GM12878 (cell line): ENCODE data around the gene ZBTB49. TPM values are rescaled to one million over a fixed set of nuclear protein-coding genes. Genes with fewer than 3 reads are reported as not detected.

Experiments used
- ATAC-seq: fragments of 200-7000 bp; cut with Tn5 transposase; 3 replicates; pipeline ENCODE4 v1.9.1; 2020; ENCODE audit warnings: mild to moderate bottlenecking, moderate library complexity
- BruUV-seq: library from RNA; stranded (reverse); fragments of 400-500 nt; replicated peaks from 2 replicates; lab custom pipeline; 2021; lab: Mats Ljungman, UMichigan
- CTCF ChIA-PET: fragments of 300-600 bp; sonication (Branson Sonifier 250); formaldehyde crosslinking; extraction: SDS; loops from one replicate; lab custom pipeline; 2021; ENCODE audit warnings: inconsistent platforms; lab: Yijun Ruan, JAX
- POLR2A ChIA-PET: fragments of 350-600 bp; formaldehyde crosslinking; extraction: SDS; loops from one replicate; lab custom pipeline; 2021; ENCODE audit warnings: inconsistent platforms; lab: Charles Lee
- RAD21 ChIA-PET: fragments of 300-600 bp; sonication (Branson Sonifier 250); formaldehyde crosslinking; loops from one replicate; lab custom pipeline; 2023; ENCODE audit warnings: antibody characterized with exemption; ENCODE audit not compliant: unreplicated experiment; lab: Charles Lee
- SMC1A ChIA-PET: fragments of 300-600 bp; sonication (Branson Sonifier 250); formaldehyde crosslinking; loops from one replicate; lab custom pipeline; 2023; ENCODE audit not compliant: unreplicated experiment, uncharacterized antibody; lab: Charles Lee
- DNase-seq: peaks from one replicate; pipeline ENCODE4 v3.0.0-alpha.2; 2011; ENCODE audit warnings: low read depth, low spot score
- FAIRE-seq: peaks from 3 replicates; lab custom pipeline; 2011; peaks lifted over from hg19 to GRCh38; lab: Jason Lieb, UNC
- H2AFZ ChIP-seq: 2 replicates; pipeline ENCODE4 v1.6.0; 2011; ENCODE audit warnings: low read depth, low read length, control low read depth; ENCODE audit not compliant: control insufficient read depth
- H3K27ac ChIP-seq: 2 replicates; pipeline ENCODE4 v1.5.1; 2011; ENCODE audit warnings: control low read depth; ENCODE audit not compliant: control insufficient read depth, insufficient read depth
- H3K27me3 ChIP-seq, 2 experiments: replicated peaks in 1 of 2; 2 replicates each; pipeline versions ENCODE4 v1.6.0 to v1.6.1; 2011; ENCODE audit warnings: low read length in 1 of 2; ENCODE audit not compliant: control insufficient read depth in 2 of 2, insufficient read depth in 2 of 2
- H3K36me3 ChIP-seq, 2 experiments: 2 replicates each; pipeline ENCODE4 v1.5.1; 2011; ENCODE audit warnings: low read length in 1 of 2; ENCODE audit not compliant: control insufficient read depth in 2 of 2, insufficient read depth in 2 of 2
- H3K4me1 ChIP-seq: 2 replicates; pipeline ENCODE4 v1.6.1; 2011; ENCODE audit warnings: mild to moderate bottlenecking, low read length, moderate library complexity, mixed read lengths; ENCODE audit not compliant: control insufficient read depth, insufficient read depth
- H3K4me2 ChIP-seq: 2 replicates; pipeline ENCODE4 v1.6.0; 2011; ENCODE audit warnings: control low read depth; ENCODE audit not compliant: control insufficient read depth, insufficient read depth
- H3K4me3 ChIP-seq: fragments of 200-600 bp; sonication (generic); 2 replicates; pipeline ENCODE4 v1.5.1; 2016
- H3K79me2 ChIP-seq: 2 replicates; pipeline ENCODE4 v1.6.0; 2011; ENCODE audit warnings: low read length; ENCODE audit not compliant: control insufficient read depth, insufficient read depth
- H3K9ac ChIP-seq: 2 replicates; pipeline ENCODE4 v1.8.0; 2011; ENCODE audit warnings: low read length, control low read depth, mixed read lengths; ENCODE audit not compliant: control insufficient read depth, insufficient read depth
- H3K9me3 ChIP-seq: replicated peaks from 3 replicates; pipeline ENCODE4 v1.5.1; 2011; ENCODE audit warnings: mild to moderate bottlenecking, low read length; ENCODE audit not compliant: control insufficient read depth, insufficient read depth
- H4K20me1 ChIP-seq: 2 replicates; pipeline ENCODE4 v1.6.0; 2011; ENCODE audit not compliant: control insufficient read depth, insufficient read depth
- CBX5 ChIP-seq: sonication (generic); IDR thresholded peaks from 2 replicates; pipeline ENCODE4 v1.6.1; 2016; ENCODE audit warnings: low read depth, moderate library complexity, mild to moderate bottlenecking, inconsistent platforms
- CEBPB ChIP-seq, 2 experiments: fragments of 150-350 bp in 1 of 2; IDR thresholded peaks; 2 replicates each; pipeline ENCODE4 v1.6.1; 2012 to 2014; ENCODE audit warnings: low read depth in 2 of 2, low read length in 2 of 2, borderline replicate concordance in 1 of 2, inconsistent platforms in 1 of 2
- HCFC1 ChIP-seq: fragments of 150-350 bp; IDR thresholded peaks from 2 replicates; pipeline ENCODE4 v1.6.1; 2014; ENCODE audit warnings: low read length
- KLF5 ChIP-seq: fragments of 450-650 bp; IDR thresholded peaks from 2 replicates; pipeline ENCODE4 v1.6.1; 2014; ENCODE audit warnings: mild to moderate bottlenecking; ENCODE audit not compliant: partially characterized antibody
- RCOR1 ChIP-seq: conservative IDR thresholded peaks from 2 replicates; pipeline ENCODE4 v1.6.1; 2012; ENCODE audit warnings: low read depth, low read length, improper control_type of control experiment
- RELA ChIP-seq: fragments of 450-650 bp; IDR thresholded peaks from 2 replicates; pipeline ENCODE4 v1.8.0; 2014; ENCODE audit warnings: borderline replicate concordance; ENCODE audit not compliant: partially characterized antibody
- ZNF24 ChIP-seq: fragments of 450-650 bp; IDR thresholded peaks from 2 replicates; pipeline ENCODE4 v1.6.1; 2017; ENCODE audit warnings: antibody characterized with exemption, mild to moderate bottlenecking
- WGBS: methylation state at CpG from one replicate; pipeline ENCODE4 v1.1.6; 2016; ENCODE audit warnings: low lambda C conversion rate; ENCODE audit not compliant: insufficient replicate concordance, insufficient coverage; ENCODE audit errors: missing lambda C conversion rate; 5-methylcytosine and 5-hydroxymethylcytosine counted together
- in situ Hi-C: fragments of 300-500 bp; cut with MboI; formaldehyde crosslinking; loops from 9 replicates; pipeline ENCODE4 v1.14.3; 2018; ENCODE audit warnings: mixed read lengths
- intact Hi-C: fragments of 100-400 bp; cut with micrococcal nuclease; formaldehyde crosslinking; loops from one replicate; pipeline ENCODE4 v1.14.2; 2022; ENCODE audit not compliant: unreplicated experiment
- polyA plus RNA-seq, 11 experiments: library from polyadenylated mRNA; depleted of rRNA in 4 of 11; unstranded in 6 of 11; stranded (reverse) in 5 of 11; fragments of >200 nt; fragmentation: Nextera tagmentation in 4 of 11; fragmentation: Illumina TruSeq in 1 of 11; extraction: Ambion mirVana in 4 of 11; extraction: Trizol in 1 of 11; gene quantifications; 1 replicate in 1 of 11; 2 replicates in 10 of 11; pipeline versions ENCODE4 v1.2.1 to v1.2.3, GENCODE V29; 2011 to 2016; ENCODE audit warnings: inconsistent platforms in 2 of 11, missing spikeins in 2 of 11, low read depth in 1 of 11
- total RNA-seq, 4 experiments: library from RNA; depleted of rRNA in 3 of 4; stranded (reverse); fragments of >200 nt in 3 of 4; fragmentation: Illumina TruSeq in 1 of 4; extraction: Trizol in 1 of 4; gene quantifications; 2 replicates each; pipeline versions ENCODE4 v1.2.1 to v1.2.3, GENCODE V29; 2013 to 2021
- TF ChIP-seq, protein P1 (sequence below): fragments of 450-650 bp; IDR thresholded peaks from 2 replicates; pipeline ENCODE4 v1.6.1; 2017; ENCODE audit warnings: borderline replicate concordance
- TF ChIP-seq, protein P2 (sequence below): fragments of 450-650 bp; IDR thresholded peaks from 2 replicates; pipeline ENCODE4 v1.6.1; 2016; ENCODE audit warnings: mild to moderate bottlenecking, moderate library complexity, borderline replicate concordance
- TF ChIP-seq, protein P3 (sequence below): IDR thresholded peaks from 2 replicates; pipeline ENCODE4 v1.6.1; 2012; ENCODE audit warnings: low read depth, low read length, improper control_type of control experiment

ZBTB49 gene
- total and polyA plus RNA-seq, 10 of the 15 experiments (the other 5 are each of a cell fraction or from before 2014, with no cell fraction given) = 0.37 to 4.8 (median 4.1) TPM

DNA sequence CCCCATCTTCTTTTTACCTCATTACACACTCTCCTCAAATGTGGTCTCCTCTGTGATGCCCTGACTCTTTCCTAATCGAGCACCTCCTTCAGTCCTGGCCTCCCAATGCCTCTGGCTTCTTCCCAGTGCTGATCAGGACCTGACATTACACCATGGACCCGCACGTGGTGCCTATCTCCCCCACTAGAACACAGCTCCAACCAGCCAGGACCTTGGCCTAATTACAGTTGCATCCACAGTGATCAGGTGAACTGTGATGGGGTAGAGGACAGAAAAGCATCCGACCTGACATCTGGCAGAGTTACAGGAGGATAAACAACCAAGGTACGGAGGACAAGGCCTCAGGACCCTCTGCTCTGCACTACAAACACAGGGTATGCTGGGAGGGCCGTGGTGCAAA is 12.5 kb upstream of the ZBTB49 start (continued):
- TF ChIP-seq ZNF24 (no peak), CEBPB (IDR thresholded peaks at IDR 0.05; ENCODE audit: borderline replicate concordance in 1 of 2, low read depth in 2 of 2, low read length in 2 of 2) (no peak), RCOR1 (no peak), HCFC1 (no peak), CBX5 (no peak)
- TF ChIP-seq, protein P1, sequence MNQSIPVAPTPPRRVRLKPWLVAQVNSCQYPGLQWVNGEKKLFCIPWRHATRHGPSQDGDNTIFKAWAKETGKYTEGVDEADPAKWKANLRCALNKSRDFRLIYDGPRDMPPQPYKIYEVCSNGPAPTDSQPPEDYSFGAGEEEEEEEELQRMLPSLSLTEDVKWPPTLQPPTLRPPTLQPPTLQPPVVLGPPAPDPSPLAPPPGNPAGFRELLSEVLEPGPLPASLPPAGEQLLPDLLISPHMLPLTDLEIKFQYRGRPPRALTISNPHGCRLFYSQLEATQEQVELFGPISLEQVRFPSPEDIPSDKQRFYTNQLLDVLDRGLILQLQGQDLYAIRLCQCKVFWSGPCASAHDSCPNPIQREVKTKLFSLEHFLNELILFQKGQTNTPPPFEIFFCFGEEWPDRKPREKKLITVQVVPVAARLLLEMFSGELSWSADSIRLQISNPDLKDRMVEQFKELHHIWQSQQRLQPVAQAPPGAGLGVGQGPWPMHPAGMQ = no peak
- TF ChIP-seq, protein P2, sequence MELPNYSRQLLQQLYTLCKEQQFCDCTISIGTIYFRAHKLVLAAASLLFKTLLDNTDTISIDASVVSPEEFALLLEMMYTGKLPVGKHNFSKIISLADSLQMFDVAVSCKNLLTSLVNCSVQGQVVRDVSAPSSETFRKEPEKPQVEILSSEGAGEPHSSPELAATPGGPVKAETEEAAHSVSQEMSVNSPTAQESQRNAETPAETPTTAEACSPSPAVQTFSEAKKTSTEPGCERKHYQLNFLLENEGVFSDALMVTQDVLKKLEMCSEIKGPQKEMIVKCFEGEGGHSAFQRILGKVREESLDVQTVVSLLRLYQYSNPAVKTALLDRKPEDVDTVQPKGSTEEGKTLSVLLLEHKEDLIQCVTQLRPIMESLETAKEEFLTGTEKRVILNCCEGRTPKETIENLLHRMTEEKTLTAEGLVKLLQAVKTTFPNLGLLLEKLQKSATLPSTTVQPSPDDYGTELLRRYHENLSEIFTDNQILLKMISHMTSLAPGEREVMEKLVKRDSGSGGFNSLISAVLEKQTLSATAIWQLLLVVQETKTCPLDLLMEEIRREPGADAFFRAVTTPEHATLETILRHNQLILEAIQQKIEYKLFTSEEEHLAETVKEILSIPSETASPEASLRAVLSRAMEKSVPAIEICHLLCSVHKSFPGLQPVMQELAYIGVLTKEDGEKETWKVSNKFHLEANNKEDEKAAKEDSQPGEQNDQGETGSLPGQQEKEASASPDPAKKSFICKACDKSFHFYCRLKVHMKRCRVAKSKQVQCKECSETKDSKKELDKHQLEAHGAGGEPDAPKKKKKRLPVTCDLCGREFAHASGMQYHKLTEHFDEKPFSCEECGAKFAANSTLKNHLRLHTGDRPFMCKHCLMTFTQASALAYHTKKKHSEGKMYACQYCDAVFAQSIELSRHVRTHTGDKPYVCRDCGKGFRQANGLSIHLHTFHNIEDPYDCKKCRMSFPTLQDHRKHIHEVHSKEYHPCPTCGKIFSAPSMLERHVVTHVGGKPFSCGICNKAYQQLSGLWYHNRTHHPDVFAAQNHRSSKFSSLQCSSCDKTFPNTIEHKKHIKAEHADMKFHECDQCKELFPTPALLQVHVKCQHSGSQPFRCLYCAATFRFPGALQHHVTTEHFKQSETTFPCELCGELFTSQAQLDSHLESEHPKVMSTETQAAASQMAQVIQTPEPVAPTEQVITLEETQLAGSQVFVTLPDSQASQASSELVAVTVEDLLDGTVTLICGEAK = no peak

DNA sequence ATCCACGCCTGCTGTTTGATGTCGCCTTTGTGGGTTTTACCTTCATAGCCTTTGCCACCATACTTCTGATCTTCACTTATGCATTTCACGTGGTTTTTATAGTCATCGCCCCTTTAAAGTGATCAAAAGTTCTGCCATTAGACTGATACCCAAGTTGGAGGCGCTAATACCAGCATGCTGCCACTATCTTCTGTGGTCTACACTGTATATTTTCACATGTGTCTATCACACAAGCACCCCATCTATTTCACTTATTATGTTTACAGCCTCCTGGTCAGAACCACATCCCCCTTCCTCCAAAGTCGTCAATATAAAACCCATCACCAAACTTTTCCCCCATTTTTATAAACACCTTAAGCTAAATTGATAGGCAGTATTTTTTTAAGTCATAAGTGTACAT is 8.3 kb upstream of the ZBTB49 start:
- Histone ChIP-seq H3K27ac (no peak overlapping the region), H3K36me3 (peaks cover 14 to 33% of the 10 kb centered on the region in 2 experiments), H2AFZ (no peak overlapping the region), H3K4me3 (no peak overlapping the region), H3K79me2 (peaks cover 5% of the 10 kb centered on the region), H3K27me3 (no peaks in the 10 kb centered on the region), H3K4me2 (no peak overlapping the region), H4K20me1 (no peaks in the 10 kb centered on the region), H3K9me3 (no peaks in the 10 kb centered on the region), H3K9ac (no peak overlapping the region), H3K4me1 (no peaks in the 10 kb centered on the region)
- 90% methylated on average over 6 of the region's 6 CpGs for WGBS
- ChIA-PET RAD21 (no interaction called here), SMC1A (interaction anchor here (0.7 to 0.8 kb wide), 2 partner anchors 30 to 56 kb away, joined by 3 read pairs; no protein-coding TSS in a partner anchor), POLR2A (no interaction called here), CTCF (interaction anchor here (0.6 to 1.3 kb wide), 4 partner anchors 8 to 1138 kb away, joined by 3 read pairs; no protein-coding TSS in a partner anchor)
- DNase-seq (no peak), FAIRE-seq (no peak), ATAC-seq (no peak)
- in situ Hi-C loops = no loop called here
- TF ChIP-seq, protein P3, sequence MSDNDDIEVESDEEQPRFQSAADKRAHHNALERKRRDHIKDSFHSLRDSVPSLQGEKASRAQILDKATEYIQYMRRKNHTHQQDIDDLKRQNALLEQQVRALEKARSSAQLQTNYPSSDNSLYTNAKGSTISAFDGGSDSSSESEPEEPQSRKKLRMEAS = no peak
- TF ChIP-seq KLF5 = no peak
- TF ChIP-seq RELA = no peak
- BruUV-seq = no TSS peak
- intact Hi-C loops = no loop called here
